ELF-1 (cell line): ENCODE measurements around the gene OXER1.
"Not testable (repeated sequence)": the region's sequence is repeated elsewhere in the genome, so short reads cannot be mapped to it uniquely, and the experiment has no call there.

ENCODE experiments used
- DNase-seq: peaks from one replicate; pipeline ENCODE4 v3.0.0-alpha.2; 2016; ENCODE audit warnings: low read depth, low spot score

OXER1 gene

GRCh38 chr2:42752314-42752713 is 11.6 kb downstream of the OXER1 start:
- DNase-seq = no peak

- no peak for DNase-seq
Measured at GRCh38 chr2:42748840-42749239, 15.1 kb downstream of the OXER1 start.

- no peak for DNase-seq
Measured at GRCh38 chr2:42747422-42747821, 16.5 kb downstream of the OXER1 start.

- no peak for DNase-seq
Measured at GRCh38 chr2:42744545-42745082, 19.3 kb downstream of the OXER1 start.

- no peak for DNase-seq
Measured at GRCh38 chr2:42743659-42743990, 20.3 kb downstream of the OXER1 start.

- no peak for DNase-seq
Measured at GRCh38 chr2:42742740-42743658, 20.9 kb downstream of the OXER1 start.

GRCh38 chr2:42741140-42741539 is 22.8 kb downstream of the OXER1 start:
- DNase-seq = no peak

- peak; percentile 38 for DNase-seq
Measured at GRCh38 chr2:42736598-42737322, 27.2 kb downstream of the OXER1 start.

GRCh38 chr2:42733852-42734251 is 30.1 kb downstream of the OXER1 start:
- no peak for DNase-seq

- not testable (repeated sequence) for DNase-seq
Measured at GRCh38 chr2:42731316-42731715, 32.6 kb downstream of the OXER1 start.

GRCh38 chr2:42726680-42727079 is 37.3 kb downstream of the OXER1 start:
- no peak for DNase-seq

GRCh38 chr2:42725657-42726056 is 38.3 kb downstream of the OXER1 start:
- DNase-seq = no peak

- no peak for DNase-seq
Measured at GRCh38 chr2:42724886-42725285, 39.0 kb downstream of the OXER1 start.

GRCh38 chr2:42723465-42723864 is 40.5 kb downstream of the OXER1 start:
- no peak for DNase-seq

GRCh38 chr2:42722320-42723190 is 41.4 kb downstream of the OXER1 start:
- peak; percentile 49 for DNase-seq

- no peak for DNase-seq
Measured at GRCh38 chr2:42721898-42722297, 42.0 kb downstream of the OXER1 start.

- no peak for DNase-seq
Measured at GRCh38 chr2:42714686-42715085, 49.2 kb downstream of the OXER1 start.

- no peak for DNase-seq
Measured at GRCh38 chr2:42713920-42714319, 50.0 kb downstream of the OXER1 start.

- DNase-seq = no peak
Measured at GRCh38 chr2:42712934-42713333, 51.0 kb downstream of the OXER1 start.
